Left forelimb (tissue), 1 donor: Measurements from ENCODE around the gene MMP15.

Experiments used
- DNase-seq: peaks from one replicate; pipeline ENCODE4 v3.0.0-alpha.2; 2018; ENCODE audit warnings: low spot score

The MMP15 gene

DNA sequence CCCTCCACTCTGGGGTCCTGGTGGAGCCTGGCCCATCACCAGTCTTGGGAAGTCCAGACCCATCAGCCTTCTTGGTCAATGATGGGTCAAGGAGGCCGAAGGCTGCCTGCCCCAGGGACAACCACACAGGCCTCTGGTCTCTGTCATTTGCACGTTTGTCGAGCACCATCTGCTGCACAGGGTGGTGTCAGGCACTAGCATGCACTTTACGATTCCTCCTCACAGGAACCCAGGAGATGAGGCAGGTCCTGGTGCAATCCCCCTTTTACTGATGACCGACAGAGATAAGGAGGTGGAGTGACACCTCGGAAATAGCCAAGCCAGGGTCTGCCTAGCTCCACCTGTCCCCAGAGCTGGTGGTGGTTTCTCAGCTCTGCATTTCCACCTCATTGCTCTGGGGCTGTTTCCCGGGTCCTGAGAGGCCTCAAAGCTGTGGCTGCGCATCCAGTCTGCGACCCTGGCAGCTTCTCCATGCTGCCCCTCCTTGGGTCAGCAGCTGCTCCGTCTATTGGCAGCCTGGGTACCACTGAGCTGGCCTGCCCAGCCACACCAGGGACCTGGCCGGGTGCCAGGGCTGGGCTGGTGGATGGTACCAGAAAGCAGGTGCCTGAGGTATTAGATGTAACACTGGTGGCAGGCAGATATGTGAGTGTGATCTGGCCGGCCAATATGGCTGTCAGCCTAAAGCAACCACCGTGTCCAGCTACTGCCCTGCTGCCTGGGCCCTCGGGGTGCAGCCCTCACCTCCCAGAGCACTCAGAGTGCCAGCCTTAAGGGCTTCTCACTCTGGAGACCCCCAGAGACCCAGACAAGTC is 10.0 kb downstream of the MMP15 start:
- no peak for DNase-seq

GRCh38 chr16:58036943-58037342 is 11.4 kb downstream of the MMP15 start:
- DNase-seq = no peak

- DNase-seq = no peak
These were observed 12.0 kb downstream of the MMP15 start for GRCh38 chr16:58037365-58038057.

DNA sequence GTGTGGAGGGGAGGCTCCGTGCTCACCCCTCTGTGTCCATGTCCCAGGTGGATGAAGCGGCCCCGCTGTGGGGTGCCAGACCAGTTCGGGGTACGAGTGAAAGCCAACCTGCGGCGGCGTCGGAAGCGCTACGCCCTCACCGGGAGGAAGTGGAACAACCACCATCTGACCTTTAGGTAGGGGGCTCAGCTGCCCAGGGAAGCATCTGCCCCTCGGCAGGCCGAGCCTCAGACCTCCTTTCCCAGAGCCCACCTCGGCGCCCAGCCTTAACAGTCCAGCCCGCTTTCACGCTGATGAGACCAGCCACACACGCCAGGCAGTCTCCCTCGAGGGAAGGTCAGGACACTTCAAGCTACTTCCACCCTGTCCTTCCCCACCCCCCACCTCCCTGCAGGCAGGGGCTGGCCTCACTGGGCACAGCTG is 12.7 kb downstream of the MMP15 start:
- DNase-seq = no peak

GRCh38 chr16:58039829-58040495 is 14.4 kb downstream of the MMP15 start:
- DNase-seq = no peak

DNA sequence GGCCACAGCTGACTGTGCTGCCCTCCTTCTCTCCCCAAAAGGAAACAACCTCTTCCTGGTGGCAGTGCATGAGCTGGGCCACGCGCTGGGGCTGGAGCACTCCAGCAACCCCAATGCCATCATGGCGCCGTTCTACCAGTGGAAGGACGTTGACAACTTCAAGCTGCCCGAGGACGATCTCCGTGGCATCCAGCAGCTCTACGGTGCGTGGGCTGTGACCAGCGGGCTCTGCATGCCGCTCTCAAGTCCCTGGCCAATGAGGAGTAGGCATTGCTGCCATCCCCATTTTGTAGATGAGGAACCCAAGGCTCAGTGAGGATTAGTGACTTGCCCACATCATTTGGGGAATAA is 14.9 kb downstream of the MMP15 start:
- no peak for DNase-seq

DNA sequence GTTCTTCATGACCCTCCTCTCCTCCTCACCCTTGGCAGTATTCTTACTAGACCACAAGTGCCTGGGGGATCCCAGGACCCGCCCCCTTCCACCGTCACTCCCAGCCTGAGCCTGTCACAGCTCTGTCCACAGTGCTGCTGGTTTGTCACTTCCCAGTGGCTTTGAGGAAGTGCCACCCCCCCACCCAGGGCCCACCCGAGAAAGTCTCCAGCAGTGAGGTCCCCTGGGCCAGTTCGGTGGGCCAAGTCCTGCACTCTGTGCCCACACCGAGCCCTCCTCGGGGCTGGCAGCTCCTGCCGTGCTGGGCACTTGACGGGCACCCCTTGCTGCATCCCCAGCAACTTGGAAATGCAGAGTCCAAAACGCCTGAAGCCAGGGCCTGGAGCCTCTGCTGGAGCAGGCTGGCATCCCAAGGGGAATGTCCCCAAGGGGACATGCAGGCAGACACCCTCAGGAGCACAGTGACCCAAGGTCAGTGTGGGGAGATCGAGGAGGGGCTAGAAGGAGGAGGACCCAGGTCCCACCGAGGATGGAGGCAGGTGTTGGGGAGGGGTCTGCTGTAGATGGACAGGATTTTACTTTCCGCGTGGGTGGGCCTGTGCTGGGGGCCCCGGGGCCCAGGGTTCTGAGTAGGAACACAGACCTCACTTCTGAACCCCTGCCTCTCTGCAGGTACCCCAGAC is 15.5 kb downstream of the MMP15 start:
- no peak for DNase-seq

- no peak for DNase-seq
These were observed 16.0 kb downstream of the MMP15 start for GRCh38 chr16:58041628-58041955.

GRCh38 chr16:58042001-58042885 is 16.7 kb downstream of the MMP15 start:
- no peak for DNase-seq

- no peak for DNase-seq
These were observed 17.4 kb downstream of the MMP15 start for GRCh38 chr16:58042886-58043515.

DNA sequence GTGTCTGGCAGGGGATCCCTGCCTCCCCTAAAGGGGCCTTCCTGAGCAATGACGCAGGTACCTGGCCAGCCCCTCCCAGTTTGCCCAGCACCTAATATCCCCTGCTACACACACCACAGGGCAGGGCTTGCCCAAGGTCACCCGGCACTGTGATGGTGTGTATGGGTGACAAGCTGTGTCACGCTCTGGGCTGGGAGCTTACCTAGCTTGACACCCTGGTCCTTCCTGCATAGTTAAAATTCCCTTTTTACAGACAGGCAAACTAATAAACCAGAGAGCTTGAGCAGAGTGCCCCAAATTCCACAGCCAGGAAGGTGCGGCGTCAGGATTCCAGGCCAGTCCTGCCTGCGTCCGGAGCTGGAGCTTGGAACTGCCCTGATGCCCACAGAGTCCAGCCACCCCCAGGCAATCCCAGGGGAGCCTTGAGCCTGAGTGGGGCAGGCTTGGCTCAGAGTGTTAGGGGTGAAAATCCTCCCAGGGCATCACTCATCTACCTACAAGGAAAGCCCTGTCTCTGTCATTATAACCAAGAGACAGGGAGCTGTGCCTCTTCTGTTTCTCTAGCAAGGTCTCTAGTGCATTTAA is 18.1 kb downstream of the MMP15 start:
- DNase-seq = no peak

DNA sequence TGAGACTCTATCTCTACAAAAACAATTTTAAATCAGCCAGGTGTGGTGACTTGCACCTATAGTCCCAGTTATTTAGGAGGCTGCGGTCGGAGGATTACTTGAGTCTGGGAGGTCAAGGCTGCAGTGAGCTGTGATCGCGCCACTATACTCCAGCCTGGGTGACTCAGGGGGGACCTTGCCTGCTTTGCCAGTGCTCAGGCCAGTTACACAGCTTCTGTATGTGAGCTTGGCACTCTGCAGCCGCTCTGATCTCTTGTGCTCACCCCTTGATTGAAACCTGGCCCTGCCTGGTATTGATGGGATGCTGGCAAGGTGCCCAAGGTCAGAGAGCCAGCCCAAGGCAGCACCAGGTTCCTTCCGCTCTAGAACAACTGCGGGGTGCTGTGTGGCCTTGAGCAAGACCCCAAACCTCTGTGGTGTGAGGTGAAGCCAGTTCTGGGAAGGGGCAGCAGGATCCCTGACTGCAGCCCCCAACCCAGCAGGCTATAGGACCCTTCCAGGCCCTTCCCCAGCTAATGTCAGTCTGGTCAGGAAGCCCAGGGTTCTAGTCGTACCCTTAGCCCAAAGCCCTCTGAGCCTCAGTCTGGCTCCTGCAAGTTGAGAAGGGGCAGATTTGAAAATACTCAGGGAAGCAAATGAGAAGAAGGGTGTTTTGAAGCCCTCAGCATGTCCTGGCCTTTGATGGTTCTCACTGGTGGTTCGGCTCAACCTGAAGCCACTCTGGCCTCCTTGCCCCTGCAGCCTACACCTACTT is 18.9 kb downstream of the MMP15 start:
- DNase-seq = no peak

GRCh38 chr16:58045096-58045495 is 19.5 kb downstream of the MMP15 start:
- no peak for DNase-seq

- DNase-seq = no peak
These were observed 20.7 kb downstream of the MMP15 start for GRCh38 chr16:58046054-58046881.

GRCh38 chr16:58046936-58047335 is 21.4 kb downstream of the MMP15 start:
- no peak for DNase-seq

DNA sequence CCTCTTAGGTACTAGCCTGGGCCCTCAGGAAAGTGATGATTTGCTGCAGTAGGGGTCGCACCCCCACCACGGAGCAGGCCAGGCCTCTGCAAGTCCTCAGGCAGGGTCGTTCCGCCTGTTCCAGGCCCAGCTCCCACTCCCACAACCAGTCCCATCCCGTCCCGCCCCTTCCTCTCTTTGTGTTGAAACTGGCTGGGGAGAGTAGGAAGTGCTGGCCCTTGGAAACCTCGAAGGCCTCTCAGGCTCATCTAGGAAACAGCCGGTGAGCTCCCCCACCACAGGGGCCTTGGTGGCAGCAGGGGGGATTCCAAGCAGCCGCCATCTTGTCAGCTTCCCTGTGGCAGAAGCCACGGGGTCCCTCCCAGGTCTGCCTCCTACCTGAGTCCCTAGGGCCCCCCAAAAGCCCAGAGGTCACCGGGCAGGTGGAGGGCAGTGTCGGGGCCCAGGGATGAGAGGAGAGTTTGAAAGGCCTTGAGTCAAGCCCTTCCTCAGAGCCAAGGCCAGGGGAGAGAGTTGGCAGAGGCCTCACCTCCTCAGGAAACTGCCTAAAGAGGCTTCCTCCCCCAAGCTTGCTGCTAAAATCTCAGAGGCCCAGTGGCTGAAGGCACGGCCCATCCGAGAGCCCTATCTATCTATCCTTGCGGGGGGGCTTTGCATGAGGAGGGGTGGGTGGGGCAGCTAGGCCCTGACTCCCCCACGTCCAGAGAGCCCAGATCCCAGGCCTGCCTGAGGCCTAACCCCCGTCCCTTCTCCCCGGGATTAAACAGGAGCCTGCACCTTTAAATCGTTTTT is 22.2 kb downstream of the MMP15 start:
- DNase-seq = no peak

GRCh38 chr16:58048494-58049231 is 23.1 kb downstream of the MMP15 start:
- DNase-seq = no peak
